ENCODE results near the gene POLQ.

Gene POLQ

DNA sequence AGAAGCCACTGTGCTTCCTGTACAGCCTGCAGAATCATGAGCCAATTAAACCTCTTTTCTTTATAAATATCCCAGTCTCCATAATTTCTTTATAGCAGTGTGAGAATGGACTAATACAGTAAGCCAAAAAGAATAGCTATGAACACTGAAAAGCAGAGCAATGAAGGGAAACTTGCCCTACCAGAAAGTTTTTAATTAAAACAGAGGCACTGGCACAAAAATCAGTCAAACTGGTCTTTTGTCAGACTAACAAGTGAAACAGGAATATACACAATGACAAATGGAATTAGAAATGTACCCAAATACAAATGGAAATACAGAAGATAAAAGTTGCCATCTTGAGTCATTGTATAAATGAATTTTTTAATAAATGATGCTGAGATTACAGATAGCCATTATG lies 40.5 kb downstream of the POLQ start:
- Histone ChIP-seq H3K4me3 (ENCODE audit: low read length) (no peak overlapping the region), H3K27ac (ENCODE audit: low read length) (no peak overlapping the region), H3K9ac (ENCODE audit: low read depth, low read length) (no peak overlapping the region), H3K36me3 (ENCODE audit: insufficient read depth, low read depth, low read length) (peaks cover 67% of the 10 kb centered on the region), H3K9me3 (ENCODE audit: insufficient read depth, low read depth, low read length) (no peaks in the 10 kb centered on the region), H3K4me1 (ENCODE audit: insufficient read depth, low read length) (no peaks in the 10 kb centered on the region), H3K27me3 (ENCODE audit: insufficient read depth, low read length) (no peaks in the 10 kb centered on the region)

DNA sequence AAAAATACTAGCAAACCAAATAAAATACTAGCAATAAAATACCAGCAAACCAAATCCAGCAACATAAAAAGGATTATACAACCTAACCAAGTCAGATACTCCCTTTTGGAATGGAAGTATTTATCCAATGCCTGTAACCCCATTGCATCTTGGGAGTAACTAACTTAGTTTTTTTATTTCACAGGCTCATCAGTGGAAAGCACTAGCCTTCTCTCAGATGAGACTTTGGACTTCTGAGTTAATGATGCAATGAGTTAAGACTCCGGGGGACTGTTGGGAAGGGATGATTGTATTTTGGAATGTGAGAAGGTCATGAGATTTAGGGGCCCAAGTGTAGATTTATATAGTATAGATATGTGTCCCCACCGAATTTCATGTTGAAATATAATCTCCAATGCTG lies 41.2 kb downstream of the POLQ start:
- Histone ChIP-seq H3K36me3 (ENCODE audit: insufficient read depth, low read depth, low read length) (peaks cover 64% of the 10 kb centered on the region), H3K27ac (ENCODE audit: low read length) (no peak overlapping the region), H3K4me3 (ENCODE audit: low read length) (no peak overlapping the region), H3K9ac (ENCODE audit: low read depth, low read length) (no peak overlapping the region), H3K9me3 (ENCODE audit: insufficient read depth, low read depth, low read length) (no peaks in the 10 kb centered on the region), H3K4me1 (ENCODE audit: insufficient read depth, low read length) (no peaks in the 10 kb centered on the region), H3K27me3 (ENCODE audit: insufficient read depth, low read length) (no peaks in the 10 kb centered on the region)

- no peak overlapping the region for H3K9ac ChIP-seq (ENCODE audit: low read depth, low read length)
- peaks cover 37% of the 10 kb centered on the region for H3K36me3 ChIP-seq (ENCODE audit: insufficient read depth, low read depth, low read length)
- no peak overlapping the region for H3K27ac ChIP-seq (ENCODE audit: low read length)
- no peaks in the 10 kb centered on the region for H3K9me3 ChIP-seq (ENCODE audit: insufficient read depth, low read depth, low read length)
- no peaks in the 10 kb centered on the region for H3K4me1 ChIP-seq (ENCODE audit: insufficient read depth, low read length)
- H3K27me3 ChIP-seq (ENCODE audit: insufficient read depth, low read length), result no peaks in the 10 kb centered on the region
- no peak overlapping the region for H3K4me3 ChIP-seq (ENCODE audit: low read length)
Observed at GRCh38 chr3:121496786-121497185, 49.0 kb downstream of the POLQ start.

- no peaks in the 10 kb centered on the region for H3K9me3 ChIP-seq (ENCODE audit: insufficient read depth, low read depth, low read length)
- H3K4me3 ChIP-seq (ENCODE audit: low read length), result no peak overlapping the region
Observed at GRCh38 chr3:121493431-121493830, 52.4 kb downstream of the POLQ start.

GRCh38 chr3:121491683-121492320 lies 54.0 kb downstream of the POLQ start:
- Histone ChIP-seq H3K4me1 (ENCODE audit: insufficient read depth, low read length) (no peaks in the 10 kb centered on the region), H3K9ac (ENCODE audit: low read depth, low read length) (no peak overlapping the region), H3K27ac (ENCODE audit: low read length) (no peak overlapping the region), H3K27me3 (ENCODE audit: insufficient read depth, low read length) (no peaks in the 10 kb centered on the region), H3K36me3 (ENCODE audit: insufficient read depth, low read depth, low read length) (peaks cover 69% of the 10 kb centered on the region), H3K4me3 (ENCODE audit: low read length) (no peak overlapping the region), H3K9me3 (ENCODE audit: insufficient read depth, low read depth, low read length) (no peaks in the 10 kb centered on the region)

More at GRCh38 chr3:121493431-121493830, 52.4 kb downstream of the POLQ start:
- Histone ChIP-seq H3K27ac (ENCODE audit: low read length) (no peak overlapping the region), H3K36me3 (ENCODE audit: insufficient read depth, low read depth, low read length) (peaks cover 62% of the 10 kb centered on the region), H3K4me1 (ENCODE audit: insufficient read depth, low read length) (no peaks in the 10 kb centered on the region), H3K9ac (ENCODE audit: low read depth, low read length) (no peak overlapping the region), H3K27me3 (ENCODE audit: insufficient read depth, low read length) (no peaks in the 10 kb centered on the region)

DNA sequence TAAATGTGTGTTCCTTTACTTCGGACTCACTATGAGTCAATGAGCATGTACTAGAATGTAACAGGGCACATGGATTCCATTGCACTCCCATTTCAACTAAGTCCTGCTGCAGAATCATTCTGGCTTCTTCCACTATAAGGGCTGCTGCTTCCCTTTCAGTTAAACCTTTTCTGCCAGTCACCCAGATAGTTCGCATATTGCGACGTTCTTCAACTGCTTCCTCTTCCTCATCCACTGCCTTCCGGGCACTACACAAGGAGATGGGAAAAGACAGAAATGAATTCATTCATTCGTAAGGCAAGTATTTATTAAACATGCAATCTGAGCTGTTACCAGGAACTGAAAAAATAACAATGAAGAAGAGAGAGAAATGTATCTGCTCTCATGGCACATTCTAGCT lies 55.6 kb downstream of the POLQ start:
- Histone ChIP-seq H3K4me1 (ENCODE audit: insufficient read depth, low read length) (no peaks in the 10 kb centered on the region), H3K36me3 (ENCODE audit: insufficient read depth, low read depth, low read length) (peaks cover 57% of the 10 kb centered on the region)

GRCh38 chr3:121488628-121489027 lies 57.2 kb downstream of the POLQ start:
- no peak overlapping the region for H3K4me3 ChIP-seq (ENCODE audit: low read length)
- H3K27me3 ChIP-seq (ENCODE audit: insufficient read depth, low read length), result no peaks in the 10 kb centered on the region
- no peak overlapping the region for H3K27ac ChIP-seq (ENCODE audit: low read length)
- H3K9me3 ChIP-seq (ENCODE audit: insufficient read depth, low read depth, low read length), result no peaks in the 10 kb centered on the region
- H3K36me3 ChIP-seq (ENCODE audit: insufficient read depth, low read depth, low read length), result peaks cover 61% of the 10 kb centered on the region
- no peak overlapping the region for H3K9ac ChIP-seq (ENCODE audit: low read depth, low read length)
- H3K4me1 ChIP-seq (ENCODE audit: insufficient read depth, low read length), result no peaks in the 10 kb centered on the region

More for the DNA sequence above, 55.6 kb downstream of the POLQ start:
- no peaks in the 10 kb centered on the region for H3K27me3 ChIP-seq (ENCODE audit: insufficient read depth, low read length)
- no peak overlapping the region for H3K9ac ChIP-seq (ENCODE audit: low read depth, low read length)
- H3K9me3 ChIP-seq (ENCODE audit: insufficient read depth, low read depth, low read length), result no peaks in the 10 kb centered on the region
- no peak overlapping the region for H3K4me3 ChIP-seq (ENCODE audit: low read length)
- H3K27ac ChIP-seq (ENCODE audit: low read length), result no peak overlapping the region

- no peaks in the 10 kb centered on the region for H3K9me3 ChIP-seq (ENCODE audit: insufficient read depth, low read depth, low read length)
- no peaks in the 10 kb centered on the region for H3K27me3 ChIP-seq (ENCODE audit: insufficient read depth, low read length)
- no peak overlapping the region for H3K9ac ChIP-seq (ENCODE audit: low read depth, low read length)
- no peaks in the 10 kb centered on the region for H3K4me1 ChIP-seq (ENCODE audit: insufficient read depth, low read length)
- H3K36me3 ChIP-seq (ENCODE audit: insufficient read depth, low read depth, low read length), result peaks cover 59% of the 10 kb centered on the region
- no peak overlapping the region for H3K27ac ChIP-seq (ENCODE audit: low read length)
- H3K4me3 ChIP-seq (ENCODE audit: low read length), result no peak overlapping the region
Observed at GRCh38 chr3:121483290-121483689, 62.5 kb downstream of the POLQ start.

DNA sequence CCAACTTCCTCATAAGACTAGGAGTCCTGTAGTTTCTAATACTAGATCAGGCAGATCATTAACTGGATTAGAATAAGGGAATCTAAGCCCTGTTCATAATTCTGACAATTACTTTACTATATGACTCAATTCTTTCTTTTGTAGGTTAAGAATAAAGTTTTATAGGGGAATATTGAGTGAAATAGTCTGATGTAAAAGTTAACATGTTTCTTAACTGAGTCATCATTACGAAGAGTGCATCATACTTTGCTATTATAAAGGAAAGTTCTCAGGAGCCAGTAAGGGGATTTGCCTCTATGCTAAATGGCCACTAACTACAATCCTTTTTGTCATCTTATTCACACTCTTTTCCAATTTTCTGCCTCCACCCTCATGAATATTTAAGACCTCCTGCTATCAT lies 63.1 kb downstream of the POLQ start:
- no peak overlapping the region for H3K4me3 ChIP-seq (ENCODE audit: low read length)
- no peaks in the 10 kb centered on the region for H3K4me1 ChIP-seq (ENCODE audit: insufficient read depth, low read length)
- no peak overlapping the region for H3K9ac ChIP-seq (ENCODE audit: low read depth, low read length)
- peaks cover 59% of the 10 kb centered on the region for H3K36me3 ChIP-seq (ENCODE audit: insufficient read depth, low read depth, low read length)
- H3K27me3 ChIP-seq (ENCODE audit: insufficient read depth, low read length), result no peaks in the 10 kb centered on the region
- H3K27ac ChIP-seq (ENCODE audit: low read length), result no peak overlapping the region
- H3K9me3 ChIP-seq (ENCODE audit: insufficient read depth, low read depth, low read length), result no peaks in the 10 kb centered on the region

DNA sequence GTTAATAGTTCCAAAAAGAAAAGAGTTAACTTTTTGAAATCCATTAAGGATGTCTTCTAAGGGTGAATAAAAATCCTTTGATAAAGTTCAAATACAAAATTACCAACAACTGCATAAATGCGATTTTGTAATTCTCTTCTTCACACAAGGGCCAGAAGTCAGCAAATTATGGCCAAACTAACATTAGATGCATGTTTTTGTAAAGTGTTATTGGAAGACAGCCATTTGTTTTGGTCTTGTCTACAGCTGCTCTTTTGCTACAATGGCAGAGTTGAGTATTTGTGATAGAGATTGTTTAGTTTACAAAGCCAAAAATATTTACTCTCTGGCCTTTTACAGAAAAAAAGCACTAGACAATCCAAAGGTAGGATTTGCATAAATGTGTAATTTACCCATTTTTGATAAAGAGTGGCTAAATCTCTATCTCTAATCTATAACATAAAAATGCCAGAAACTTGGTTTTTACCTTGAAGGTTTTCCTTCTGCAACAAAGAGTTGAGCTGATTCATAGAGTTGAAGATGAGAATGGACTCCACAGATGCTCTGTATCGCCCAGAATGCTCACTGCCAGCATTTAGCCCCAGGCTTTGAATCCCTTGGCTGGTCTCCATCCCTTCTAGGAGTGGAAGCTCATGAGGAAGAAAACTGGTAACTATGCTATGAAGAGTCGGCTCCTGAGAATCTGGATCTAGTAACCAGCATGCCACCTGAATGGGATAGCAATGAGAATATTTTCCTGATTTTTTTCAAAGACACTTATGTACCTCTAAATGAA lies 64.5 kb downstream of the POLQ start:
- H3K9me3 ChIP-seq (ENCODE audit: insufficient read depth, low read depth, low read length), result no peaks in the 10 kb centered on the region
- no peak overlapping the region for H3K27ac ChIP-seq (ENCODE audit: low read length)
- H3K27me3 ChIP-seq (ENCODE audit: insufficient read depth, low read length), result no peaks in the 10 kb centered on the region
- no peak overlapping the region for H3K4me3 ChIP-seq (ENCODE audit: low read length)
- H3K36me3 ChIP-seq (ENCODE audit: insufficient read depth, low read depth, low read length), result peaks cover 62% of the 10 kb centered on the region
- no peak overlapping the region for H3K9ac ChIP-seq (ENCODE audit: low read depth, low read length)
- H3K4me1 ChIP-seq (ENCODE audit: insufficient read depth, low read length), result no peaks in the 10 kb centered on the region

GRCh38 chr3:121477589-121477988 lies 68.2 kb downstream of the POLQ start:
- Histone ChIP-seq H3K27me3 (ENCODE audit: insufficient read depth, low read length) (no peaks in the 10 kb centered on the region), H3K4me1 (ENCODE audit: insufficient read depth, low read length) (no peaks in the 10 kb centered on the region), H3K4me3 (ENCODE audit: low read length) (no peak overlapping the region), H3K9ac (ENCODE audit: low read depth, low read length) (no peak overlapping the region), H3K9me3 (ENCODE audit: insufficient read depth, low read depth, low read length) (no peaks in the 10 kb centered on the region), H3K27ac (ENCODE audit: low read length) (no peak overlapping the region), H3K36me3 (ENCODE audit: insufficient read depth, low read depth, low read length) (peaks cover 76% of the 10 kb centered on the region)

- H3K27ac ChIP-seq (ENCODE audit: low read length), result no peak overlapping the region
- H3K36me3 ChIP-seq (ENCODE audit: insufficient read depth, low read depth, low read length), result peaks cover 84% of the 10 kb centered on the region
- no peaks in the 10 kb centered on the region for H3K27me3 ChIP-seq (ENCODE audit: insufficient read depth, low read length)
Observed at GRCh38 chr3:121473001-121473400, 72.8 kb downstream of the POLQ start.

More at GRCh38 chr3:121473001-121473400, 72.8 kb downstream of the POLQ start:
- Histone ChIP-seq H3K4me1 (ENCODE audit: insufficient read depth, low read length) (no peaks in the 10 kb centered on the region), H3K9me3 (ENCODE audit: insufficient read depth, low read depth, low read length) (no peaks in the 10 kb centered on the region), H3K9ac (ENCODE audit: low read depth, low read length) (no peak overlapping the region), H3K4me3 (ENCODE audit: low read length) (no peak overlapping the region)

Measured in iPS-20b (cell line).